GM21737 (cell line): Measurements from ENCODE around the gene ERFE.

Experiments
- ATAC-seq: cut with Tn5 transposase; IDR thresholded peaks from one replicate; pipeline ENCODE4 v1.9.1; 2021; ENCODE audit warnings: mild to moderate bottlenecking, moderate library complexity; ENCODE audit not compliant: unreplicated experiment

The ERFE gene

DNA sequence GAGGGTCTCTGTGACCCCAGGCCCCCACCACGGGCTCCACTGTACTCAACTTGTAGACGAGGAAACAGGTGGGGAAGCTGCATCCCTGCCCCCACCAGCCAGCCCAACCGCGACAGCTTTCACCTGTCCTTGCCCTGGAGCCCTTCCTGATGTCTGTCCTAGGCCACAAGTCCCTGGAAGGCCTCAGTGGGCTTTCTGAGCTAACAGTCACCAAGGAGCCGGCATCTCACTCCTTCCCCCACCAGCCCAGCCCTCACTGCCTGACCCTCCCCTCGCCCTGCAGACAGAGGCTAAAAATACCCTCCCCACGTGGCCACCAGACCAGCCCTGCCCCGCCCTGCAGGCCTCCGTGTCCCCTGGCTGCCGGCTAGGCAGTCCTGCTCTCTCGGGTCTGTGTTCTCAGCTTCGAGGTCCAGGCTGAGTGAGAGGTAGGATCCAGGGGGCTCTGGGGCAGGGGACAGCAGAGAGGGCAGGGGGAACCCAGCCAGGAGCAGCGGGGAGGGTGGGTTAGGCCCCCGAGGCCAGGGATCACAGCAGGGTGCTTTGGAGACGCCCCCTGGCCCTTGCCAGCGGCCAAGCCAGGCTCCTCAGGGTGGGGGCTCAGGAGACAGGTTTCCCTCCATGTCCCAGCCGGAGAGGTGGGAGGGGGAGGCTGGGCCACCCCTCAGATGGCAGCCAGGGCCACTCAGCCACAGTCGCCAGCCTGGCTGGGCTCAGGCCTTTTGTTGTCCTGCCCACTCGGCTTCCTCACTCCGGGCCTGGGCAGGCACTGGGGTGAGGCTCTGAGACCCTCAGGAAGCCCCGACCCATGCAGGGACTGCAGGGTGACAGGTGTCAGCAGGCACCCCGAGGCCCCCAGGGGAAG lies 20.2 kb upstream of the ERFE start, which contains the start of gene KLHL30:
KLHL30 (plus strand) TSS at position 338 of the 865 bp plus-strand sequence. CDS start 2,087 bp downstream, outside the sequence.
- no peak for ATAC-seq

DNA sequence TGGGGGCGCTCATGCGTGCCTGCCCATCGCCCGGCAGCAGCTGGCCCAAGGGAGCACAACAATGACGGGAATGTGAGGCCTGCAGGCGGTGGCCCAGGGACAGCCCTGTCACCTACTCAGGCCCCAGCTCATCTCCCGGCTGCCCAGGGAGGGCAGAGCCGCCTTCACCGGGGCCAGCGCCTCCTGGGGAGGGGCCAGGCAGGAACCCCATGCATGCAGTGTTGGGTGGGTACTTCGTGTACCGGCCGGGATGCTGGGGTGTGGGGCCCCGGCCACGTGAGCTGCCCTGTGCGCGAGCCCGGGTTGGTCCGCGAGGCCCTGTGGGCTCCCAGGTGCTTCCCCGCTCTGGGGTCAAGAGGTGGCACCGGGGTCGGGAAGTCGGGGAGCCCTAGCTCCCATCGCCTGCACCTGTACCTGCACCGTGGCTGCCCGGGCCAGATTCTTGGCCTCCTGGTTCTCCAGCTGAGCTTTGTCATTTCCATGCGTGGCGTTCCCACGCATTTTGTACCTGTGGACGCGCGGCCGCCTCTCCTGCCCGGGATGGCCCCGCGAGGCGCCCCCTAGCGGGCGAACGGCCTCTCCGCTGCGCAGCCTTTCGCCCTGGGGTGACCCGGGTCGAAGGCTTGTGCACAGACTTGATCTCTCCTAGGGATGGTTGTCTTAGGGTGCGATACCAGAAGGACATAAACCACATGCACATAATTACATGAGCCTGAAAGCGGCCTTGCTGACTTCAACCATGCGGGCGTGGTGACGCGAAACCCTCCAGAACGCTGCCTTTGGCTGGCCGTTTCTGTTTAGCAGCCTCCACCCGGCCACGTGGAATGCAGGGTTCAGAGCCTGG lies 19.4 kb upstream of the ERFE start:
- no peak for ATAC-seq

DNA sequence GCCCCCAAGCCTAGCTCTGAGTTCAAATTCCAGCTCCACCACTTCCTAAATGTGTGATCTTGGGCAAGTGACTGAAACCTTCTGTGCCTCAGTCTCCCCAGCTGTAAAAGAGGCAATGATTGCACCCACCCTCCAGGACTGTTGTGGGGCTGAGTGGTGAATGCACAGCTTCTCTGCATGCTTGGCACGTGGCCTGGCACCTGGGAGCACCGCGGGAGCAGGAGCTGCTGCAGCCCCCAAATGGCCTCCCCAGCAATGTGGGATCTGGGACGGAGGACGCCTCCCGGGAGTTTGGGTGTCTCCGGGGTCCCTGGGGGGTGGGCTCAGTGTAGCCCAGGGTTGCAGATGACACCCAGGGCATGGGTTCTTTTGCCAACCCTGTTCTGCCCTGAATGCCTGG lies 18.7 kb upstream of the ERFE start:
- ATAC-seq: no peak

DNA sequence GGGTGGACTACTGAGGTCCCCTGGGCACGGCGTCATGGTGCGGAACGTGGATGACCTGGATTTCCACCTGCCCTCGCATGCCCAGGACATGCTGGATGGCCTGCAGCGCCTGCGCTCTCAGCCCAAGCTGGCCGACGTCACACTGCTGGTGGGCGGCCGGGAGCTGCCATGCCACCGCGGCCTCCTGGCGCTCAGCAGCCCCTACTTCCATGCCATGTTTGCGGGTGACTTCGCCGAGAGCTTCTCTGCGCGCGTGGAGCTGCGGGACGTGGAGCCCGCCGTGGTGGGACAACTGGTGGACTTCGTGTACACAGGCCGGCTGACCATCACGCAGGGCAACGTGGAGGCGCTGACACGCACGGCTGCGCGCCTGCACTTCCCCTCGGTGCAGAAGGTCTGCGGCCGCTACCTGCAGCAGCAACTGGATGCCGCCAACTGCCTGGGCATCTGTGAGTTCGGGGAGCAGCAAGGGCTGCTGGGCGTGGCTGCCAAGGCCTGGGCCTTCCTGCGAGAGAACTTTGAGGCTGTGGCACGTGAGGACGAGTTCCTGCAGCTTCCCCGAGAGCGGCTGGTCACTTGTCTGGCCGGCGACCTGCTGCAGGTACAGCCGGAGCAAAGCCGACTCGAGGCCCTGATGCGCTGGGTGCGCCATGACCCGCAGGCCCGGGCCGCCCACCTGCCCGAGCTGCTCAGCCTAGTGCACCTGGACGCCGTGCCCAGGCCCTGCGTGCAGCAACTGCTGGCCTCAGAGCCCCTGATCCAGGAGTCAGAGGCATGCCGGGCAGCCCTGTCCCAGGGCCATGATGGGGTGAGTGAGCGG lies 17.8 kb upstream of the ERFE start:
- no peak for ATAC-seq

DNA sequence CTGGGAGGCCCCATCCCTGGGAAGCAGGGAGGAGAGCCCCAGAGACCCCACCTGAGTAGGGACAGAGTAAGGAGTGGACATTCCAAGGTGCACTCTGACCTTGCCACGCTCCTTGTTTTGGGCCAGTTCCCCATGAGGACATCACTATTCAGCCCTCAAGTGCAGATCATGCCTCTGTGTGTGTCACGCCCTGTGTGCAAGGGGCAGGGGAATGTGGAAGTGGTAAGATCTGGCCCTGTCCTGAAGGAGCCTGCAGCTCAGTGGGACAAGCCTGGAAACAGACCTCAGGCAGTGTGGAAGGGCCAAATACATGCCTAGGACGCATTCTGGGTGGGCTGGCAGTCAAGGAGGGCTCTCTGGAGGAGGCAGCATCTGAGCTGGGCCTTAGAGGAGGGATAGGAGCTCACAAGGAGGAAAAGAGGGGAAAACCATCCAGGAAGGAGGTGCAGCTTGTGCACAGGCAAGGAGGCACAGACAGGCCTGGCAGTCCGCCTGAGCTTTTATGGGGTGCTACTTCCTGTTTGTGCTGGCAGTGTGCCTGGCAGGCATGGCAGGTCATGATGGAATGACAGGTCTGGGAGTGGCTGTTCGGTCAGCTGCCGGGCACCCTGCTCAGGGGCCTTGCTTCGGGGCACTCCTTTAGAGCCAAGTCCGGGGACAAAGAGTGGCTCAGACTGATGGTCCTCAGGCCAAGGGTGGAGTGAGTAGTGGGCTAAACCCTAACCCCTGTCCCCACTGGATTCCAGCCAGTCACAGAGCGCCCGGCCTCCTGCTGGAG lies 17.0 kb upstream of the ERFE start:
- no peak for ATAC-seq

DNA sequence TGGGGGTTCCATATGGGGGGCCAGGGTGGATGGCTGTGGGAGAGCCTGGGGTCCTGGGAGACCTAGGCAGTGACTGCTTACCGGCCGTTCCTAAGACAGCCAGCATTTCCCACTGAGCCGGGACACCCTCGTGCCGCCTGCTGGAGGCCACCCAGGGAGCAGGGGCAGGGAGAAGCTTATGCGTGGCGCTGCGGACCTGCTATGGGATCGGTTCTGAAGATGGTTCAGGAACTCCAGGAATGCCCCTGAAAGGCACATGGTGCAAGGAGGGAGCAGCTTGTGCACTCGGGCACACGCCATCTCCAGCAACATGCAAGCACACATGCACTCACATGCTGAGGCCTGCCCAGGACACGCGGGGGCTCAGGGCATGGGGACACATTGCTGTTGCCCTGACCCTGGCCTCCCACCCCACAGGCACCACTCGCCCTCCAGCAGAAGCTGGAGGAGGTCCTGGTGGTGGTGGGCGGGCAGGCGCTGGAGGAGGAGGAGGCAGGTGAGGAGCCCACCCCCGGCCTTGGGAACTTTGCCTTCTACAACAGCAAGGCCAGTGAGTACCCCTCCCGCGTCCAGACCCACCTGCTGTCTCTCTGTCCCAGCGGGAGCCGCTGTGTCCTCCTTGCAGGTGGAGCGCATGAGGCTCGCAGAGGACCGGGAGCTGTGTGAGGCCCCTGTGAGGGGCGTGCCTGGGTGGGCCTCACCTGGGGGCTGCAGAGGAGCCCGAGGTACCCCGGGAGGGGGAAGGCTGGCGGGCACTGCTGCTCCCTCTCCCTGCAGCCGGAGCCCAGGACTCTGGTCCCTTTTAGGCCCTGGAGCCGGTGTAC lies 16.2 kb upstream of the ERFE start:
- ATAC-seq: no peak

DNA sequence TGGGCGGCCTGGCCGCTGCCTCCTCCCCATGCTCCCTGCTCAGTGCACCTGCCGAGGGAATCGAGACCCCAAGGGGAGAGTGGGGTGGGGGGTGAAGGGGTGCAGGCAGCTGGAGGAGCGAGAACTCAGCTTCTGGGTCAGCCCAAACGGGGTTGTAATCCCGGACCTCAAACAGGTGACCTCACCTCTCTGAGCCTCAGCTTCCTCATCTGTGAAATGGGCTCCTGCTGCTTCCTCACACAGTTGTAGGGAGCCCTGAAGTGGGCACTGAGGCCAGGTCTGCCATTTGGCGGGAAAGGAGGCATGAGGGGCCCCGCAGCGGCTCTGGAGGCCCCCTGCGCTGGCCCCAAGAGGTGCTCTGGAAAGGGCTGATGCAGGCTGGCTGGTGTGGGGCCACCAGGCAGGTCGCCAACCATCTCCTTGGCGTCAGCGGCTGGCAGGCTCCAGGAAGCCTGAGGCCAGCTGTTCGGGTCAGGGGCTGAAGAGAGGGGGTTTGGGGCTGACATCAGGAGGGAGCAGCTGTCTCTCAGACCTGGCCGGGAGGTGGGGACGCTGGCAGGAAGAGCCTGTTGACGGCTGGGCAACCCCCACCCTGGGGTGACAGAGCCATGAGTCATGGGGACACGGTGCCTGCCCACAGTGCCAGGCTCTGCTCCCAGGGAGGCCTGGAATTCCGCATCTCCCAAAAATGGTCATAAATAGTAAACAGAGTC lies 15.4 kb upstream of the ERFE start:
- ATAC-seq: no peak

DNA sequence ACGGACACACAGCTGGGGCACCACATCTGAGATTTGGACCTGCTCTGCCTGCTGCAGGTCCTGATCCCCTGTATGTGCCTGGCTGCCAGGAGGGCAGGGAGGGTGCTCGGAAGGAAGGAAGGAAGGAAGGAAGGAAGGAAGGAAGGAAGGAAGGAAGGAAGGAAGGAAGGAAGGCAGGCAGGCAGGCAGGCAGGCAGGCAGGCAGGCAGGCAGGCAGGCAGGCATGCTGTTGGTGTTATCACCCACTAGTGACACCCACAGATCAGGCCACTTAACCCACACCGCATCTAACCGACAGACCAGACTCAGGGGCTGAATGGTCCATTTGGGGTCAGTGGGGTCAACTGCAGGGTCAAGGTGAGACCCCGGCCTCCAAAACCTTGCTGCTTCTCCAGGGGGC lies 14.5 kb upstream of the ERFE start:
- ATAC-seq: no peak

DNA sequence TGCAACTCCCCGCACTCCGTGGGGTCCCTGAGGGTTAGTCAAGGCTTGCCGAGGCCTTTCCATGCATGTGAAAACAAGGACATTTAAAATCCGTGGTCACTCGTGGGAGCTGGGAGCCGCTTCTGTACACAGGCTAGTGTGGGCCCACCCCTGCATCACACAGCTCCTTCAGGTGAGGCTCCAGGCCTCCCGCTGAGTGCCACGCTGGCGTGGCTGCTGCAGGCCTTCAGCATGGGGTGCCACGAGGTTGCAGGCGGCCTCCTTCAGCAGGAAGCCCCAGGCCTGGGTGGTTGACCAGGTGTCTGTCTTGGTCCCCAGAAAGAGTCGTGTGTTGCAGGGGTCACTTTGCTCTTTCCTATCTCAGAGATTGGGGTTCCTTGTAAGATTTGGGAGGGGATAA lies 13.7 kb upstream of the ERFE start:
- ATAC-seq: no peak

DNA sequence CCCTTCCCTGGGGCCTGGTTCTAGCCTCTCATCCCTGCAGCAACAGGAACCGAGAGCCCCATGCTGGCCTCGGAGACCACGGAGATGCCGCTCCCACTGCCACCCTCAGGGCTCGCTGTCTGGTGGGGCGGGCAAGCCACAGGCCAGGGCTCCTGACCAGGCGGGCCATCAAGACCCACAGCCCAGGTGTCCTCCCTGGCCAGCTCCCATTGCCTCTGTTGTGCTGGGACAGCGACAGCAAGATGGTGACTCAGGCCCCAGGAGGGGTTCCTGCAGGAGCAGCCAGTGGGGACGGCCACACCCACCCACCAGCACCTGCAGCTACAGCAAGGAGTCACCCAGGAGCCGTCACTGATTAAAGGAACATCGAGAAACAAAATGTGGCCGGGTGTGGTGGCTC lies 12.9 kb upstream of the ERFE start:
- ATAC-seq: no peak

DNA sequence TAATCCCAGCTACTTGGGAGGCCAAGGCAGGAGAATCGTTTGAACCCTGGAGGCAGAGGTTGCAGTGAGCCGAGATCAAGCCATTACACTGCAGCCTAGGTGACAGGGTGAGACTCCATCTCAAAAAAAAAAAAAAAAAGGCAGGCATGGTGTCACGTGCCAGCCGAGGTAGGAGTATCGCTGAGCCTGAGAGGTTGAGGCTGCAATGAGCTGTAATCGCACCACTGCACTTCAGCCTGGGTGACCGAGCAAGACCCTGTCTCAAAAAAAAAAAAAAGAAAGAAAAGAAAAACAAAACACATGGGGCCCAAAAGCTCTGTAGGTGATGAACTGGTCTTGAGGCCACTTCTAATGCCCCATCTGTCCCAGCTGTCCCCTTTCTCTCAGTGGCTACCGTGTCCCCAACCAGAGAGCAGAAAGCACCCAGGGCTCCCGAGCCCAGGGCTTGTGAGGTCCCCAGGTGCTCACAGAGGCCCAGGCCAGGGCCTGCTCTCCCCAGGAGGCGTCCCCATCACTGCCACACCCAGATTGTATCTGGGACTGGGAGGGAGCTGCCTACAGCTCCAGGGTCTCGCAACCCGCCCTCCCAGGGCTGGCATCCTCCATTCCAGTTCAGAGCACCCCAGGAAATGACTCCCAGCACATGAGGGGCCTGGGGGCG lies 11.8 kb upstream of the ERFE start:
- no peak for ATAC-seq

DNA sequence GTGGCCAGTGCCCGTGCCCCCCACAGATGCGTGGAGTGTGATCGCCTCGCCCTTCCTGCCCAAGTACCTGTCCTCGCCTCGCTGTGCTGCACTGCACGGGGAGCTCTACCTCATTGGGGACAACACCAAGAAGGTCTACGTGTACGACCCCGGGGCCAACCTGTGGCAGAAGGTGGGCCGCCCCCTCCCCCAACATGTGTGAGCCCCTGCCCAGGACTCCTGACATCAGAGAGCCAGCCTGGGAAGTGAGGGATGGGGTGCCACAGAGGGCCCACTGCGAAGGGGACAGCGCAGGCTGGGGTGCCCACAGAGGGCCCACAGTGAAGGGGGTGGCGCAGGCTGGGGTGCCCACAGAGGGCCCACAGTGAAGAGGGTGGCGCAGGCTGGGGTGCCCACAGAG lies 9.8 kb upstream of the ERFE start:
- no peak for ATAC-seq

DNA sequence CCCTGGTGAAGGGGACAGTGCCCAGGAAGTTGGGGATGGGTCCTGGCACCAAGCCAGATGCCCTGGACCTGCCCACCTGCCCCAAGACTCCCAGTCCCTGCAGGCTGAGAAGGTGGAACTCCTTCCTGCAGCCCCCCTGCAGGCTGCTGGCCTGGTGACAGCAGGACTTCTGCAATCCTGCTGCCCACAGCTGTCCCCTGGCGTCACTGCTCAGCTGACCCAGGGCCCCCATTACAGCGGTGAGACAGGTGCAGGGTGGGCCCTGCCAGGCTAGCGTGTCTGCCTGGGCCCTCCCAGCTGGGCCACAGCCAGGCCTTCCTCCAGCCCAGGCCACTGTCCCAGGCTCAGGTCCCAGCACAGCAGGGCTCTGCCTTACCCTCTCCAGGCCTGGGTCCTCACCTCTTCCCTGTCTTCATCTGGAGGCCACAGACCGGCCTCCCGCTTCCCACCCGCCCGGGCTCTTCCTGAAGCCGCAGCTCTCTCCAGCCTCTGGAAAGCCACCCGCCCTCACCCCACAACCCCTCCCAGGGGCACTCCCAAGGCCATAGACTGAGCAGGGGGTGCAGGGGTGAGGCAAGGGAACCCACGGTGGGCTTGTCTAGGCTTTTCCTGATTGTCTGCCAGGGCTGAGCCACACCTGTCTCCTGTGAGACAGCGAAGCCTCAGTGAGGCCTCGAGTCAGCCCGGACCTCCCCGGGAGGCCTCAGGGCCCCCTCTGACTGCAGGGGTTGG lies 8.8 kb upstream of the ERFE start:
- no peak for ATAC-seq

DNA sequence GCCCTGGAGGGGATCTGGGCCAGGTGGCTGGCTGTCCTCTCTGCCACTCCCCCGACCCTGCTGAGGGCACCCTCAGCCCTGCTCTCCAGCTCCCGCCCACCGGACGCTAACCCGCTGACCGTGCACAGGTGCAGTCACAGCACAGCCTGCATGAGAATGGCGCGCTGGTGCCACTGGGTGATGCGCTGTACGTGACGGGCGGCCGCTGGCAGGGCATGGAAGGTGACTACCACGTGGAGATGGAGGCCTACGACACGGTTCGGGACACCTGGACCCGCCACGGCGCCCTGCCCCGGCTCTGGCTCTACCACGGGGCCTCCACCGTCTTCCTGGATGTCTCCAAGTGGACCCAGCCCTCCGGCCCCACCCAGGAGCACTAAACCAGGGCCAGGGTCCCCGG lies 8.1 kb upstream of the ERFE start:
- no peak for ATAC-seq

DNA sequence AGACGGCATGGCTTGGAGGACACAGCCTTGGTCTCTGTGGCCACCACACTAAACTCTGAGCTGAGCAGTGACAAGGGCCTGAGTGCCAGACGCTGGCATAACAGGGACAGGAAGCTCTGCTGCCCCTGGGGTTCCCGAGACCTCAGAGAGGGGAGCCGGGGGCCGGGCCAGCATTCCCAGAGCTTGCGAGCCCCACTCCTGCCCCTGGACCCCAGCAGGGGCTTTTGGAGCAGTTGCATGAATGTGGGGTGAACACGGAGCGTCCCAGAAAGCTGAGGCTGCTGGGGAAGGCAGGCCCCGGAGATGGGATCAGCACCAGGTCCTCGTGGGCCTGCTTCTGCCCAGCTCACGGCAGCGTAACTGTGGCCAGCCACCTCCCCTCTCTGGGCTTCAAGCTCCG lies 7.6 kb upstream of the ERFE start:
- no peak for ATAC-seq

DNA sequence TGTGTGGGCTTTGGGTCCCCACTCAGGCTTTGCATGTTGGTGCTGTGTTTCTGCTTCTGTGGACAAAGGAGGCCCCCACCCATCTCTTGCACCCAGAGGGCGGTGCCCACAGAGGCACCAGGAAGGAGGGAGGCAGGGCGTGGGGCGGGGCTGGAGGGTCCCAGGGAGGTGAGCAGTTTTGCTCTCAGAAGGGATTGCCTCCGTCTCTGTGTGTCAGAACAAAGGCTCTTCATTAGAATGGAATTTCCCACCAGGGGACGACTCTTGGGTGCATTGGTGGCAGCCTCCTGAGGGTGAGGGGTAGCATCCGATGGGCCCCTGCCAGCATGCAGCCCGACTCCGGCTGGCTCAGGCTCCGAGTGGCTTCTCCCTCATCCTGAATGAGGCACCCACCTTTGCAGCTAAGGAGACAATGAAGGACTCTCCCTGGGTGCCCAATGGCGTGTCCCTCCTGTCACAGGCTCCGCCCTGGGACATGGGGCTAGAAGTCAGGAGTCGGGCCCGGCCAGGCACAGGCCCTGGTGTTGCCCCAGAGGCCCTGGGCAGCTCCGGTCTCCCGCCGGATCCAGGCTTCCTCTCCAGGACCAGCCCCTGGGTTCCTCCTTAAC lies 7.0 kb upstream of the ERFE start:
- no peak for ATAC-seq
